HuH-7 (cell line): ENCODE measurements around the gene AAMDC.
"Not testable (repeated sequence)": the region's sequence is repeated elsewhere in the genome, so short reads cannot be mapped to it uniquely, and the experiment has no call there.

Source experiments
- DNase-seq: peaks from one replicate; pipeline ENCODE4 v3.0.0; 2011; ENCODE audit warnings: low spot score

The AAMDC gene

DNA sequence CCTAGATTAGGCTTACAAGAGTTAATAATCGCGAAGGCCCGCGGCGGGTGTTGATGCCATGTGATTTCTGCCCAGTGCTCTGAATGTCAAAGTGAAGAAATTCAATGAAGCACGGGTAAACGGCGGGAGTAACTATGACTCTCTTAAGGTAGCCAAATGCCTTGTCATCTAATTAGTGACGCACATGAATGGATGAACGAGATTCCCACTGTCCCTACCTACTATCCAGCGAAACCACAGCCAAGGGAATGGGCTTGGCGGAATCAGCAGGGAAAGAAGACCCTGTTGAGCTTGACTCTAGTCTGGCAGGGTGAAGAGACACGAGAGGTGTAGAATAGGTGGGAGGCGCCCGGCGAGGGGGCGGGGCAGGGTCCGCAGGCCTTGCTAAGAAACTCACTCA, 65.5 kb downstream of the AAMDC start:
- DNase-seq, result no peak

- not testable (repeated sequence) for DNase-seq
Measured at GRCh38 chr11:77889045-77889444, 68.1 kb downstream of the AAMDC start.

DNA sequence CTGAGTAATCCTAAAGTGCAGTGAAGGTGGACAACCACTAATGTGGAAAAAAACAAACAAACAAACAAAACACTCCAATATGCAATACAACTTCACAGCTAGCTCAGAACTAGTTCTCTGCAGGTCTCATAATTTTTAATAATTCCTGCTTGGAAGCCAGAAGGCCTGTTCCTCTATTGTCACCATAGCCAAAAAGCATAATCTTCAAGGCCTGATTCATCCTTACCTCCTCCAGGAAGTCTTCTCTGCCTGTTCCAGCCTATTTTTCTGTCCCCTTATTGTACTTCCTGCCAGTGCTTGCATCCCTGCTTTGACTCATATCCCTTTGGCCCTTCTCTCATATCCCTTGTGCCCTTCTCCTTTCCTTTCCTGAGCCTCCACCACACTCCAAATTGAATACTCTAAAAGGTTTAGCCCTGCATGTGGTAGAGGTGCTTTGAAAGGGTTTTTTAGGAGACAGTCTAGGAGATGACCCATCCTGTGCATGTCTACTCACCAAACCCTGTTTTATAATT, 69.2 kb downstream of the AAMDC start:
- not testable (repeated sequence) for DNase-seq

- not testable (repeated sequence) for DNase-seq
Measured at GRCh38 chr11:77890619-77891056, 69.7 kb downstream of the AAMDC start.

DNA sequence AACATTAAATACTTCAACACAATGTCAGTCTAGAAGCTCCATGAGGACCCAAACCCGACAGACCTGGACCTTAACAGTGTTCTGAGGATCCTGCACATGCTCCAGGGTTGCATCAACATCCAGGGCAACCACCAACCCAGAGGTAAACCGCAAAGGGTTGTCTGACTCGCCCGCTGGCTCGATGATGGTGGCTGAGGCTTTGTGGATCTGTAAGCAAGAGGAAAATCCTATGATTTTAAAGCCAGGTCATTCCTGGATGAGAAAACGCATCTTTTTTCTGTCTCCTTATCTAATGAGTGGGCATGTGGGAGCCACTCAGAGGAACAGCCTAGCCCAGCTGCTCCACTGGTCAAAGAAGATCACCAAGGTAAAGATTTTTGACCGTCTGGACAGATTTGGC, 70.3 kb downstream of the AAMDC start:
- not testable (repeated sequence) for DNase-seq

GRCh38 chr11:77891703-77892102, 70.8 kb downstream of the AAMDC start:
- DNase-seq, result not testable (repeated sequence)

- not testable (repeated sequence) for DNase-seq
Measured at GRCh38 chr11:77894949-77895348, 74.0 kb downstream of the AAMDC start.

- DNase-seq, result no peak
Measured at GRCh38 chr11:77908835-77909234, 87.9 kb downstream of the AAMDC start.

GRCh38 chr11:77909277-77909676, 88.3 kb downstream of the AAMDC start:
- DNase-seq, result no peak

- DNase-seq, result not testable (repeated sequence)
Measured at GRCh38 chr11:77910828-77911227, 89.9 kb downstream of the AAMDC start.

DNA sequence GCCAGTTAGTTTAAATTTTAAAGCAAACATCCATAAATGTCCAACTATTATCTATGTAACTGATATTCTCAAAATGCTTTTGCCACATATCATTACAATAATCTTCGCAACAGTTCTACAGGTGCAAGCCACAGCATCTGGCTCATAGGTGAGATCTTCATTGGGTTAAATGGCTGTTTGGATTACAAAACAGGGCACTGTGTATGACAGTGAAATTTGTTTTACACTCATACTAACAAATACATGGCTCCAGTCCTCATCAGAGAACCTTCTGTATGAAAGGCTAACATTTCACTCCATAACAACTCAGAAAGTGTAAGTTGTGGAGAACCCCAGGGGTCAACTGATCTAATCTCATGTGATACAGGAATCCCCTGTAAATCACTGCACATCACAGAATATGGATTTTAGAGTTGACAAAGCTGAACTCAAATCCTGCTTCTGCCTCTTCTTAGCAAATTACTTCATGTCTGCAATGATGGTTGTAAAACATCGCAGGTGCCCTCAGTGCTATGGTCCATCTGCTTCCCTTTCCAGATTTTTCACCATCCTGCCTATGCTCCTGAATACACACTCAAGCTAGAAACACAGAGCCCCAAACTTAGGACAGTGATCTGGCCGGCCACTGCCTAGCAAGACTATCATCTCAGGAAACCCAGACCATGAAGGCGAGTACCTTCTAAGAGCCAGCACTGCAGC, 92.8 kb downstream of the AAMDC start:
- not testable (repeated sequence) for DNase-seq

GRCh38 chr11:77914307-77914791, 93.4 kb downstream of the AAMDC start:
- DNase-seq, result not testable (repeated sequence)

DNA sequence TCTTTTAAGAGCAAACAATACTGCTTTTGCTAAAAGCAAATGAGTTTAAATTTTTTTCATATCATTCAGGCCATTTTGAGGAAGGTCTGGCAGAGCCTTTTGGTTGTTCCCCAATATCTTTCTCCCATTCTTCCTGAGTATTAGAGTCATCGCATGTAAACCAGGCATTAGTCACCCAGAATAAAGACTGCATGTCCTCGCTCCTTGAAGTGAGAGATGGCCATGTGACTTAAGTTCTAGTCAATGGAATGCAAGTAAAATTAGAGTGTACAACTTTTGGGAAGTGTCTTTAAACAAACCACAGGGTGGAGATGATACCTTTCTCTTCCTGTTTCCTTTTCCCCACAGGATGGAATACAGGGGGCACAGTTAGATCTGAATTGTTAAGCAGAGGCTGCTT, 96.8 kb downstream of the AAMDC start:
- DNase-seq, result not testable (repeated sequence)
